ENCODE data around the gene DES. TPM values are rescaled to one million over a fixed set of nuclear protein-coding genes. Genes with fewer than 3 reads are reported as not detected.
A peak's percentile ranks its signal among the peaks of the same experiment; 100 is the strongest.
"Not testable (repeated sequence)": the region's sequence is repeated elsewhere in the genome, so short reads cannot be mapped to it uniquely, and the experiment has no call there.

DES gene
- total RNA-seq, 2 experiments from 2014 or later = not detected

DNA sequence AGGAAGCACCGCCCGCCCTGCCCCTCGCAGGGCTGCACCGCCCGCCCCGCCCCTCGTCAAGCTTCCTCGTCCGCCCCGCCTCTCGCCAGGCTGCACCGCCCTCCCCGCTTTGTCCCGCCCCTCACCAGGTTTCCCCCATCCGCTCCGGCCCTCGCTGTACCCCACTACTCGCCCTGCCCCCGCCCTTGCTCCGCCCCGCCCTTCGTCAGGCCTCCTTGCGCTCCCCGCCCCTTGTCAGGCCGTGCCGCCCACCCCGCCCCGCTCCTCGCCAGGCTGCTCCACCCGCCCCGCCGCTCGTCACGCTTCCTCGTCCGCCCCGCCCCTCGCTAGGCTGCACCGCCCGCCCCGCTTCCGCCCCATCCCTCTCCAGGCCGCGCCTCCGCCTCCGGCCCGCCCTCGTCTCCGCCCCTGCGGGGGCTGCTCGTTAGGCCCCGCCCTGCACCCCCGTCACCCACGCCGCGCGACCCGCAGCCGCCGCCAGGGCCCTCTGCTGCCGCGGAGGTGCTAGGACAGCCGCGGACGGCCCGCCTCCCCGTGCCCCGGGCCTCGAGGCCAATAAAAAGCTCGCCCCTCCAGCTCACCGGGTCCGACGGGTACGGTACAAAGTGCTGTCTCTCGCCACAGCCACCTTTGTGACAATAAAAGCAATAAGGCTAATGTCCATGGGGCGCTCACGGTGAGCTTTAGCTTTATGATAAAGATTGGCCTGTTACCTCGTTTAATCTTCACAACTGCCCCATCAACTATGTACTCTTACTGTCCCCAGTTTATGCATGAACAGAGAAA lies 29.9 kb upstream of the DES start:
- Mint-ChIP-seq H3K27ac (peak overlapping the region; percentile 73), H3K4me3 (peak overlapping the region; percentile 88), H3K36me3 (peaks cover 12% of the 10 kb centered on the region), H3K4me1 (peaks cover 13% of the 10 kb centered on the region), H3K9me3 (ENCODE audit: low read depth) (peaks cover 2% of the 10 kb centered on the region), H3K27me3 (peaks cover 4% of the 10 kb centered on the region)
- DNase-seq = peak; percentile 98
- CTCF ChIA-PET = interaction anchor here (0.6 to 2.9 kb wide), 23 partner anchors 8 to 408 kb away, joined by 3 to 27 read pairs (median 5); partner anchors contain the start of genes CHPF, CNPPD1, DNAJB2 and GLB1L
- peak; percentile 77 for ATAC-seq

DNA sequence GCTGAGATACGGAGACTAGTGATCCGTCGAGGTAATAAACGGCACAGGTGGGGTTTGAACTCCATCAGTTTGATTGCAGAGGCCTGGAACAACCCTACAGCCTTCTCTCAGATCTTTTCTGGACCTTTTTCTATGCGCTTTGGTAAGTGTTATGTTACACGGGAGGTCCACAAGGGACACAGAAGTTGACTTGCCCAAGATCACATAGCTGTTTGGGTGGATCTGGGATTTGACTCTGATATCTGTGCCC lies 29.3 kb upstream of the DES start:
- Mint-ChIP-seq H3K4me3 (peak overlapping the region; percentile 71), H3K27me3 (peaks cover 4% of the 10 kb centered on the region), H3K9me3 (ENCODE audit: low read depth) (peaks cover 2% of the 10 kb centered on the region), H3K36me3 (peaks cover 12% of the 10 kb centered on the region), H3K4me1 (peaks cover 13% of the 10 kb centered on the region), H3K27ac (peak overlapping the region; percentile 69)
- CTCF ChIA-PET = interaction anchor here (0.6 to 2.9 kb wide), 13 partner anchors 9 to 155 kb away, joined by 3 to 27 read pairs (median 5); partner anchors contain the start of genes CHPF, DNAJB2, GMPPA and TMEM198
- ATAC-seq (no peak), DNase-seq (no peak)

DNA sequence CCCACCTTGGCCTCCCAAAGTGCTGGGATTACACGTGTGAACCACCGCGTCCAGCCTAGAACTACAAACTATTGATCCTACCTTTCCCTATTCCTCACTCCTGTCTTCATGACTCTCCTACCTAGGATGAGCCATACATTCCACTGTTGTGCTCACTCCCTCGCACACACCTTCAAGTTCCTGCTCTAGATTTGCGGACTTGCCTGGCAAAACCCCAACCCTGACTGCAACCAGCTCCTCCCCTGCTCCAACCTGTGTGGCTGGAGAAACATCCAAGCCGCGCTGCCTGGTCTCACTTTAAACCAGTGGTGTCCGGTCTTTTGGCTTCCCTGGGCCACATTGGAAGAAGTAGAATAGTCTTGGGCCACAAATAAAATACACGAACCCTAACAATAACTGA lies 25.4 kb upstream of the DES start:
- H3K27ac Mint-ChIP-seq = no peak overlapping the region
- no peak overlapping the region for H3K4me3 Mint-ChIP-seq
- CTCF ChIA-PET = interaction anchor here (2.3 to 4.8 kb wide), 2 partner anchors 9 to 138 kb away, joined by 9 to 32 read pairs; no protein-coding TSS in a partner anchor
- peaks cover 2% of the 10 kb centered on the region for H3K9me3 Mint-ChIP-seq (ENCODE audit: low read depth)
- H3K36me3 Mint-ChIP-seq = no peaks in the 10 kb centered on the region
- DNase-seq (no peak), ATAC-seq (no peak)
- H3K27me3 Mint-ChIP-seq = peaks cover 4% of the 10 kb centered on the region
- peaks cover 10% of the 10 kb centered on the region for H3K4me1 Mint-ChIP-seq

DNA sequence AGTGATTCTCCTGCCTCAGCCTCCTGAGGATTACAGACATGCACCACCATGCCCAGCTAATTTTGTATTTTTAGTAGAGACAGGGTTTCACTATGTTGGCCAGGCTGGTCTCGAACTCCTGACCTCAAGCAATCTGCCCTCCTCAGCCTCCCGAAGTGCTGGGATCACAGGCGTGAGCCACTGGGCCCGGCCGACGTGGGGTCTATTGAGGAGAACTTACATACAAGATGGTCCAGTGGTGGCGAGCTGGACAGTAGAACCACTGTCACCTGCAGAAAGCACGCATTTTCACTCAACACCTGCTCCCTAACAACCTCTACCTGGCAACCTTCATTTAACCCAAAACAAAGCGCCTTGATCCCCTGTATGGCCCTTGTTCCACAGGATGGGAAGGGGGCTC lies 23.1 kb upstream of the DES start:
- H3K9me3 Mint-ChIP-seq (ENCODE audit: low read depth); H3K36me3 Mint-ChIP-seq; CTCF ChIA-PET; H3K4me1 Mint-ChIP-seq; H3K4me3 Mint-ChIP-seq; H3K27me3 Mint-ChIP-seq; DNase-seq; ATAC-seq; H3K27ac Mint-ChIP-seq: not testable (repeated sequence)

DNA sequence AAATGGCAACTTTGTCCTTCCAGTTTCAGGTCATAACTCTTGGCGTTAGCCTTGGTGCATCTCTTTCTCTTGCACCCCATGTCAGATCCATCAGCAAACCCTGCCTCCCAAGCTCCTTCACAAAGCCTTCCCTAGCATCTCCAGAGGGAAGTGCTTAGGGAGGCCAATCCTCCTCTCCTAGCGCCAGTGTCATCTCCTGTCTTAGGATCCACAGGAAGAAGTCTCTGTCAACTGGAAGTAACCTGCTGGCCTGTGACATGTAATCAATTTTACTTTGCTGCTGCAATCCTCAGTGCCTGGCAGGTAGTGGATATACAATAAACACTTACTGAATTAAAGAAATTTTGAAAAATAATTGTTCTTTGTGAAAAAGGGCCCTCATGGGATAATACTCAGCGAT lies 22.6 kb upstream of the DES start:
- Mint-ChIP-seq H3K9me3 (ENCODE audit: low read depth) (peaks cover 2% of the 10 kb centered on the region), H3K36me3 (no peaks in the 10 kb centered on the region), H3K4me1 (peaks cover 4% of the 10 kb centered on the region), H3K4me3 (no peak overlapping the region), H3K27me3 (peaks cover 4% of the 10 kb centered on the region), H3K27ac (no peak overlapping the region)
- CTCF ChIA-PET = no interaction called here
- ATAC-seq = no peak
- DNase-seq = no peak

DNA sequence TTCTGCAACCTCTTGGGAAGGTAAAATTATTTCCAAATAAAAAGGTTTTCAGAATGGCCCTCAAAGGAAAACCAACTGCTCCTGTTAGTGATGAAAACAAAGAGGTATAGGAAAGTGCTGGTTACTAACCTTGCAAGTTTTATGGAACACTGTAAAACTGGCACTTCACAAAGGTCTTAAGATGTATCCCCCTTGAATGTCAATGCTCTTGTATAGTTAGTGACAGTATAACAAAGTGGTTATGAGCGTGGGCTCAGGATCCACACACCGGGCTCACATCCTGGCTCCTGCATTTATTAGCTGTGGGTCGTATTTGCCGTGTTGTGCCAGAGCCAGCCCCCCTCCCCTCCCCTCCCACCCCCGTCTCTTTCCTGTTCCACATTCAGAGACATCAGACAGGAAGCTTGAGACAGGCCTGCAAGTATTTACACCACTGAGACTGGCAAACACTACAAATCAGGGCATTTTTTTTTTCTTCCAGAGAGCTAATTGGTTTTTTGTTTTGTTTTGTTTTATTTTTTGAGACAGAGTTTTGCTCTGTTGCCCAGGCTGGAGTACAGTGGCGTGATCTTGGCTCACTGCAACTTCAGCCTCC lies 21.2 kb upstream of the DES start:
- Mint-ChIP-seq H3K4me1 (peaks cover 4% of the 10 kb centered on the region), H3K9me3 (ENCODE audit: low read depth) (no peaks in the 10 kb centered on the region), H3K36me3 (no peaks in the 10 kb centered on the region), H3K4me3 (no peak overlapping the region), H3K27ac (no peak overlapping the region), H3K27me3 (no peaks in the 10 kb centered on the region)
- CTCF ChIA-PET = interaction anchor here (1.7 to 9.0 kb wide), 2 partner anchors 9 to 133 kb away, joined by 5 to 112 read pairs; partner anchors contain the start of gene DNPEP
- DNase-seq = no peak
- no peak for ATAC-seq

DNA sequence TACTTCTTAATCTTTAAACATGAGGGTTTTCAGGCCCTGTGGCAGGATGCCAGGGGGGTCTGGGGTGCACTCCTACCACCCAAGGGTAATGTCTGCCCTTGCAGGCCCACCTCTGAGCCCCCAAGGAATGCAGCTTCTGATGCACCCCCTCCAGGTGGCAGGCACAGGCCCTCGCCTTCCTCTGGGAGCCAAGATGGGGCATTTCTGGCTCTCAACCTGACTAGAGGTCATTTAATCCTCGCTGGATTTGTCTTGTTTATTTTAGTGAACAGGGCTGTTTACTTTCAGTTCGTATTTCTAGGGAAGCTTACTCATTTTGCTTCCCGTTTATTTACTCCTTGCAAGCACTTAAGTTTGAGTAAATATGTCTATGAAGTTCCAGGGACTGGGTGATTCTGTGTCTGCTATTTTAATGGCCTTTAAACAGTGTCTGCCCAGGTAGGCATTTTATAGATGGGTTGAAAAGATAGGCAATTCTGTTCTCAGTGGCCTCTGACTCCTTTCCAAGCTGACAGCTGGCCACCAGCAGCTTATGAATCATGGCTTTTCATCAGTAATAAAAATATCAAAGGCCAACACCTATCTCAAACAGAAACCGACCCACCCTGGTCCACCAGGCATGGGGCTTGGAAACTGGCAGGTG lies 19.3 kb upstream of the DES start:
- ATAC-seq (no peak), DNase-seq (no peak)
- Mint-ChIP-seq H3K9me3 (ENCODE audit: low read depth) (no peaks in the 10 kb centered on the region), H3K4me1 (peaks cover 4% of the 10 kb centered on the region), H3K4me3 (no peak overlapping the region), H3K27ac (no peak overlapping the region), H3K27me3 (peaks cover 7% of the 10 kb centered on the region), H3K36me3 (no peaks in the 10 kb centered on the region)
- CTCF ChIA-PET = interaction anchor here (1.2 to 9.0 kb wide), 2 partner anchors 131 to 142 kb away, joined by 5 to 112 read pairs; no protein-coding TSS in a partner anchor

DNA sequence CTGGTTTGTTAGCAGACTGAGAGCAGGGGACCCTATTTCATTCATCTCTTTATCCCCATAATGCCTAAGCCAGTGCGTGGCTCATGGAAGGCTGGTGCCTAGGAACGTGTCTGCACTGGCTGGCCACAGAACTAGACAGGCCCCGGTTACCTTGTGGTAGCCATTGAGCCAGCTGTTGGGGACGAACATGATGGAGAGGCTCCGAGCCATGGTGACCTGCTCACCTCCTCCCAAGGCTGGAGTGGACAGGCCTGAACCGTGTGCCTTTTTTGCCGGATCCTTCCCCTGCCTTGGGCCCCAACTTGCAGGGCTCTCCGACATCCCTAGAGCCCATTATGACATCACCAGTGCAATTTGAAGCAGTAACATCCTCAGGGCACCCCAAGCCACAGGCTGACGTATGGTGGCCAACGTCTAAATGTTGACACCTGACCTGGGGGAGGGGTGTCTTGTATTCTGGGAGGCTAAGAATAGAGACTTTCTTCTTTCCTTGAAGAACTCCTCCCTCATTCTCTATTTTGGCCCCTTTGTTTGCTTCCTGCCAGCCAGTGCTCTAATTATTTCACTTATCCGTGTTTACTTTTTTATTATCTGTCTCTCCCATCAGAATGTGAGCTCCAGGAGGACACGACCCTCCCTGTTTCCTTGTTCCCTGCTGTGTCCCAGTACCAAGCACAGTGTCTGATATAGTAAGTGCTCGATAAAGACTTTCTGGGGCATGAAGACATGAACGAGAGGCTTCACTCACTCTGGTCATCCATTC lies 18.3 kb upstream of the DES start:
- H3K4me3 Mint-ChIP-seq = no peak overlapping the region
- DNase-seq (no peak), ATAC-seq (no peak)
- peaks cover 4% of the 10 kb centered on the region for H3K4me1 Mint-ChIP-seq
- no peak overlapping the region for H3K27ac Mint-ChIP-seq
- no peaks in the 10 kb centered on the region for H3K9me3 Mint-ChIP-seq (ENCODE audit: low read depth)
- H3K27me3 Mint-ChIP-seq = peaks cover 8% of the 10 kb centered on the region
- CTCF ChIA-PET = interaction anchor here (9.0 kb wide), 1 partner anchor 130 kb away, joined by 112 read pairs; no protein-coding TSS in a partner anchor
- H3K36me3 Mint-ChIP-seq = no peaks in the 10 kb centered on the region

DNA sequence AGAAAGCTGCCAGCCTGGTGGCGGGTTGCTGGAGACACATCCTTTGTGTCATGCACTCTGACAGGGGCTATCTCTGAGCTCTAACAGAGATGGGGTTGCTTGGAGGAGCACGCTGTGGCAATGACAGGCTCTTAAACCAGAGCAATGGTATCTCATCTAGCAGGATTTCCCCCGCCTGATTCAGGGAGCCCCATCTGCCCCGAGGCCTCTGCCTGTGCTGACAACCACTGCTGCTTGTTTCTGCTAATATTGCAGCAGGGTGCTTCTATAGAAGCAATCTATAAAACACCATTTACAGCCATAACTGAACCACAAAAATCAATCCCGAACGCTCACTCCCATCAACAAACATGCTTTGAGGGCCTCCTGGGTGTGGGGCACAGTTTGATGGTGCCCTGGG lies 17.6 kb upstream of the DES start:
- peaks cover 8% of the 10 kb centered on the region for H3K27me3 Mint-ChIP-seq
- H3K9me3 Mint-ChIP-seq (ENCODE audit: low read depth) = no peaks in the 10 kb centered on the region
- DNase-seq (no peak), ATAC-seq (no peak)
- H3K4me1 Mint-ChIP-seq = peaks cover 4% of the 10 kb centered on the region
- H3K36me3 Mint-ChIP-seq = no peaks in the 10 kb centered on the region
- no peak overlapping the region for H3K4me3 Mint-ChIP-seq
- CTCF ChIA-PET = interaction anchor here (0.8 to 9.0 kb wide), 4 partner anchors 9 to 264 kb away, joined by 3 to 112 read pairs (median 18); a partner anchor contains a TSS
- H3K27ac Mint-ChIP-seq = no peak overlapping the region

DNA sequence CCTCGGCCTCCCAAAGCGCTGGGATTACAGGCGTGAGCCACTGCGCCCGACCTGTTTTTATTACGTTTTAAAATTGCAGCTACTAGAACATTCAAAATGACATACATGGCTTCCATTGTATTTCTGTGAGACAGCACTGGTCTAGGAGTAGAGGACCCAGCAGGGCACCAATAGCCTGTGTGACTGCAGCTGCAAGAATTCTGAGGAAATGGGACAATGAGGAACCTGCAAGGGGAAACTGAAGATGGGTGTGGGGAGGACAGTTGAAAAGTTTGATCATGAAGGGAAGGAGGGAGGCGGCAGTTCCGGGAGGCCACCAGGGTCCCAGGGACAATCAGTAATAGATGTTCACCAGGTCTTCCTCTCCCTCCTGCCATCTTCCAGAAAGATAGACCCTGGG lies 16.6 kb upstream of the DES start:
- DNase-seq (no peak), ATAC-seq (no peak)
- H3K4me1 Mint-ChIP-seq = peaks cover 4% of the 10 kb centered on the region
- H3K9me3 Mint-ChIP-seq (ENCODE audit: low read depth) = no peaks in the 10 kb centered on the region
- no peak overlapping the region for H3K4me3 Mint-ChIP-seq
- CTCF ChIA-PET = interaction anchor here (0.9 to 9.0 kb wide), 14 partner anchors 9 to 288 kb away, joined by 3 to 112 read pairs (median 8); partner anchors contain the start of genes CHPF, DNPEP and TMEM198
- no peaks in the 10 kb centered on the region for H3K36me3 Mint-ChIP-seq
- no peak overlapping the region for H3K27ac Mint-ChIP-seq
- peaks cover 9% of the 10 kb centered on the region for H3K27me3 Mint-ChIP-seq

DNA sequence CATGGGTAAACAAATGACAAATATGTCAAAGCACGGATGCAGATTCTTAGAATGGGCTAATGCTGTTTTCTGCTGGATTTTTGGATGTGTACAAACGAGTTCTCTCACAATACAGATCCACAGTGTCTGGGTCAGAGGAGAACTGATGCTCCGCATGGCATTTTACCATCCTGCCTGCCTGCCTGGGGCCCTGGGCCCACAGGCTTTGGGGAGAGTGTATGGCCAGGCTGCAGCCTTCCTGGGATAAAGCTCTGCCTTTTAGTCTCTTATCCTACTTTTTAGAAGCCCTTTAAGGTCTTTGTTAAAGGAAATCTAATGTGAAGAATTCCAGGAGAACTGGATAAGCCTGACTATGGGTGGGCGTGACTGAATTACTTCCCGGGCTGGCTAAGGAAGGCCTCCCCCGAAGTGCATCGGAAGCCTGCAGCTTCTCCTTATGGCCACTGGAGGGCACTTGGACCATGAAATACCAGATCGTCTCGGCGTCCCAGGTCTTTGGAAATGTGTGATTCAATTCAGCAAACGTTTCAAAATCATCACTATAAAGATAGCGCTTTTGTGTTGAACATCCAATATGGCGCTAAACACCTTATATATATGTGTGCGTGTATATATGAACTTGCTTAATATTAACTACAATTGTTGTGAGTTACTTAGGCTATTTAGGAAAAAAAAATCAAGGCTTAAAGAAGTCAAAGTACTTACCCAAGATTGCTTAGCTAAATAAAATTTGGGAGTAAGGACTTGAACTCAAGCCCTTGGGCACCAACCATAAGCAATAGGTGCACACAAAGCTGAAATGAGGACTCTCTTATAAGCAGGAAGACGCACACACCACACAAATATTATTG lies 15.3 kb upstream of the DES start:
- Mint-ChIP-seq H3K27ac (no peak overlapping the region), H3K9me3 (ENCODE audit: low read depth) (no peaks in the 10 kb centered on the region), H3K4me3 (no peak overlapping the region), H3K36me3 (no peaks in the 10 kb centered on the region), H3K27me3 (peaks cover 14% of the 10 kb centered on the region), H3K4me1 (no peaks in the 10 kb centered on the region)
- DNase-seq (peak; percentile 71), ATAC-seq (peak; percentile 91)
- CTCF ChIA-PET = interaction anchor here (0.7 to 9.0 kb wide), 25 partner anchors 11 to 287 kb away, joined by 3 to 112 read pairs (median 7); partner anchors contain the start of genes CHPF, DES, DNPEP and TMEM198

DNA sequence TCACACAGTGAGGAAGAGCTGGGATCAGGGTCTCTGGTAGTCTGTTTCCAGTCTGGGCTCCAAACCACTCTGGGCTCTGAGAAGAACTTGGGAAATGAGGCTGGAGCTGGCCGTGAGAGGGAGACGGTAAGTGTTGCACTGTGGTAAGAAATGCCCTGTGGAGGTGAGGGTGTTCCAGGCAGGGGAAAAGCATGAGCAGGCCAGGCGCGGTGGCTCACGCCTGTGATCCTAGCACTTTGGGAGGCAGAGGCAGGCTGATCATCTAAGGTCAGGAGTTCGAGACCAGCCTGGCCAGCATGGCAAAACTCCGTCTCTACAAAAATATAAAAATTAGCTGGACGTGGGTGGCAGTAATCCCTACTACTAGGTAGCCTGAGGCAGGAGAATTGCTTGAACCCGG lies 14.3 kb upstream of the DES start:
- Mint-ChIP-seq H3K27me3 (peaks cover 16% of the 10 kb centered on the region), H3K4me3 (no peak overlapping the region), H3K27ac (no peak overlapping the region), H3K4me1 (no peaks in the 10 kb centered on the region), H3K9me3 (ENCODE audit: low read depth) (no peaks in the 10 kb centered on the region), H3K36me3 (no peaks in the 10 kb centered on the region)
- ATAC-seq = no peak
- no peak for DNase-seq
- CTCF ChIA-PET = interaction anchor here (0.8 to 9.0 kb wide), 15 partner anchors 12 to 374 kb away, joined by 3 to 112 read pairs (median 7); partner anchors contain the start of genes CHPF, DNPEP and TMEM198

Data from activated CD8-positive, alpha-beta memory T cell treated with anti-CD3 and anti-CD28 coated beads, Interleukin-2, amount 10 ng/mL, durations not matched to agents 7 days and 5 days (primary cell).